Measurements from ENCODE around the gene RTTN.

Gene RTTN

DNA sequence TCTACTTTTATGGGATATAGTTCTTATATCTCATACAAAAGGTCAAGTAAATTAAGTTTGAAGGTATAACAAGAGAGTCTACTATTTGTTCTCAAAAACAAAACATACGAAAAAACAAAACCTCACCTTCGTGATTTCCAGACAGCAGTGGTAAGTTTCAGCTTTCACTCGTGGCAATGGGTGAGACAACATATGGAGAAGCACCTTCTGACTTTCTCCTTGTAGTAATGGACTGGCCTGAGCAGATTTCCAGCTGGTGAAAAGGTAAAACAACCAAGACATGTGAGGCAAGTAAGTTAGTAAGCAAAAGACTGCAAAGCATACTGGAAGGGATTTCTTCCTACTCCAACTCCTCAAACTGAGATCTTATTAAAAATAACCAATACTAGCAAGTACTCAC is 39.6 kb downstream of the RTTN start:
- Histone ChIP-seq H3K9me2 (replicated peaks; ENCODE audit: low read depth, low read length) (no peaks in the 10 kb centered on the region), H3K27me3 (ENCODE audit: insufficient read depth, low read length, poor library complexity, severe bottlenecking) (no peaks in the 10 kb centered on the region), H4K20me1 (ENCODE audit: insufficient read depth, low read length, poor library complexity, severe bottlenecking) (no peaks in the 10 kb centered on the region), H3K36me3 (ENCODE audit: insufficient read depth, low read length) (peaks cover 54% of the 10 kb centered on the region), H3K9ac (ENCODE audit: low read depth, low read length, poor library complexity, severe bottlenecking) (no peak overlapping the region), H3K9me3 (ENCODE audit: insufficient read depth, low read depth, low read length) (no peaks in the 10 kb centered on the region), H3F3A (ENCODE audit: low read depth) (no peaks in the 10 kb centered on the region), H3K4me1 (ENCODE audit: insufficient read depth, low read length, poor library complexity, severe bottlenecking) (no peaks in the 10 kb centered on the region), H2AFZ (ENCODE audit: low read length) (no peak overlapping the region), H3K4me2 (ENCODE audit: low read depth, low read length, poor library complexity, severe bottlenecking) (no peak overlapping the region), H3K4me3 (ENCODE audit: low read length, poor library complexity, severe bottlenecking) (no peak overlapping the region), H3K79me2 (ENCODE audit: insufficient read depth, low read length) (no peaks in the 10 kb centered on the region)
- no peak for TF ChIP-seq EZH2phosphoT487 (IDR thresholded peaks at IDR 0.05; ENCODE audit: borderline replicate concordance)
- TF ChIP-seq, protein P1, sequence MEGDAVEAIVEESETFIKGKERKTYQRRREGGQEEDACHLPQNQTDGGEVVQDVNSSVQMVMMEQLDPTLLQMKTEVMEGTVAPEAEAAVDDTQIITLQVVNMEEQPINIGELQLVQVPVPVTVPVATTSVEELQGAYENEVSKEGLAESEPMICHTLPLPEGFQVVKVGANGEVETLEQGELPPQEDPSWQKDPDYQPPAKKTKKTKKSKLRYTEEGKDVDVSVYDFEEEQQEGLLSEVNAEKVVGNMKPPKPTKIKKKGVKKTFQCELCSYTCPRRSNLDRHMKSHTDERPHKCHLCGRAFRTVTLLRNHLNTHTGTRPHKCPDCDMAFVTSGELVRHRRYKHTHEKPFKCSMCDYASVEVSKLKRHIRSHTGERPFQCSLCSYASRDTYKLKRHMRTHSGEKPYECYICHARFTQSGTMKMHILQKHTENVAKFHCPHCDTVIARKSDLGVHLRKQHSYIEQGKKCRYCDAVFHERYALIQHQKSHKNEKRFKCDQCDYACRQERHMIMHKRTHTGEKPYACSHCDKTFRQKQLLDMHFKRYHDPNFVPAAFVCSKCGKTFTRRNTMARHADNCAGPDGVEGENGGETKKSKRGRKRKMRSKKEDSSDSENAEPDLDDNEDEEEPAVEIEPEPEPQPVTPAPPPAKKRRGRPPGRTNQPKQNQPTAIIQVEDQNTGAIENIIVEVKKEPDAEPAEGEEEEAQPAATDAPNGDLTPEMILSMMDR (conservative IDR thresholded peaks at IDR 0.05; ENCODE audit: low read length), result no peak

DNA sequence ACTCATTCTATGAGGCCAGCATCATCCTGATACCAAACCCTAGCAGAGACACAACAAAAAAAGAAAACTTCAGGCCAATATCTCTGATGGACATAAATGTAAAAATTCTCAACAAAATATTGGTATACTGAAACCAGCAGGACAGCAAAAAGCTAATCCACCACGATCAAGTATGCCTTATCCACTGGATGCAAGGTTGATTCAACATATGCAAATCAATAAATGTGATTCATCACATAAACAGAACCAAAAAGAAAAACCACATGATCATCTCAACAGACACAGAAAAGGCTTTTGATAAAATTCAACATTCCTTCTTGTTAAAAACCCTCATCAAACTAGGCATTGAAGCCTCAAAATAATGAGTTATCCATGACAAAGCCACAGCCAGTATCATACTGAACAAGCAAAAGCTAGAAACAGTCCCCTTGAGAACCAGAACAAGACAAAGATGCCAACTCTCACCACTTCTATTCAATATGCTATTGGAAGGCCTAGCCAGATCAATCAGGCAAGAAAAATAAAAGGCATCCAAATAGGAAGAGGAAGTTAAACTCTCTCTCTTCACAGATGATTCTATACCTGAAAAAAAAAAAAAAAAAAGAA is 45.3 kb downstream of the RTTN start:
- Histone ChIP-seq H3K9me3 (ENCODE audit: insufficient read depth, low read depth, low read length) (no peaks in the 10 kb centered on the region), H3F3A (ENCODE audit: low read depth) (no peaks in the 10 kb centered on the region), H3K4me3 (ENCODE audit: low read length, poor library complexity, severe bottlenecking) (no peak overlapping the region), H4K20me1 (ENCODE audit: insufficient read depth, low read length, poor library complexity, severe bottlenecking) (no peaks in the 10 kb centered on the region), H3K36me3 (ENCODE audit: insufficient read depth, low read length) (peaks cover 68% of the 10 kb centered on the region), H3K4me2 (ENCODE audit: low read depth, low read length, poor library complexity, severe bottlenecking) (no peak overlapping the region), H3K4me1 (ENCODE audit: insufficient read depth, low read length, poor library complexity, severe bottlenecking) (no peaks in the 10 kb centered on the region), H2AFZ (ENCODE audit: low read length) (no peak overlapping the region), H3K9ac (ENCODE audit: low read depth, low read length, poor library complexity, severe bottlenecking) (no peak overlapping the region), H3K9me2 (replicated peaks; ENCODE audit: low read depth, low read length) (no peaks in the 10 kb centered on the region), H3K27me3 (ENCODE audit: insufficient read depth, low read length, poor library complexity, severe bottlenecking) (no peaks in the 10 kb centered on the region), H3K79me2 (ENCODE audit: insufficient read depth, low read length) (peaks cover 8% of the 10 kb centered on the region; the same call in 1 of the 2 replicates)
- no peak for TF ChIP-seq EZH2phosphoT487 (IDR thresholded peaks at IDR 0.05; ENCODE audit: borderline replicate concordance)
- TF ChIP-seq, protein P1 (conservative IDR thresholded peaks at IDR 0.05; ENCODE audit: low read length), result no peak

- Histone ChIP-seq H3F3A (ENCODE audit: low read depth) (no peaks in the 10 kb centered on the region), H3K27me3 (ENCODE audit: insufficient read depth, low read length, poor library complexity, severe bottlenecking) (no peaks in the 10 kb centered on the region), H3K9me3 (ENCODE audit: insufficient read depth, low read depth, low read length) (no peaks in the 10 kb centered on the region), H3K9ac (ENCODE audit: low read depth, low read length, poor library complexity, severe bottlenecking) (no peak overlapping the region), H4K20me1 (ENCODE audit: insufficient read depth, low read length, poor library complexity, severe bottlenecking) (no peaks in the 10 kb centered on the region), H3K4me2 (ENCODE audit: low read depth, low read length, poor library complexity, severe bottlenecking) (no peak overlapping the region), H3K36me3 (ENCODE audit: insufficient read depth, low read length) (peaks cover 65% of the 10 kb centered on the region), H3K4me1 (ENCODE audit: insufficient read depth, low read length, poor library complexity, severe bottlenecking) (no peaks in the 10 kb centered on the region), H3K79me2 (ENCODE audit: insufficient read depth, low read length) (peaks cover 8% of the 10 kb centered on the region; the same call in 1 of the 2 replicates), H2AFZ (ENCODE audit: low read length) (no peak overlapping the region), H3K9me2 (replicated peaks; ENCODE audit: low read depth, low read length) (no peaks in the 10 kb centered on the region), H3K4me3 (ENCODE audit: low read length, poor library complexity, severe bottlenecking) (no peak overlapping the region)
- TF ChIP-seq EZH2phosphoT487 (IDR thresholded peaks at IDR 0.05; ENCODE audit: borderline replicate concordance), result no peak
Observed at GRCh38 chr18:70158992-70159717, 46.3 kb downstream of the RTTN start.
